ENCODE data around the gene NPAP1.
"Not testable (repeated sequence)": the region's sequence is repeated elsewhere in the genome, so short reads cannot be mapped to it uniquely, and the experiment has no call there.

The NPAP1 gene

GRCh38 chr15:24675332-24676144, at the start of gene NPAP1:
Gene NPAP1 (plus strand): TSS chr15:24675775. CDS start chr15:24675868, 93 bp downstream.
- DNase-seq (ENCODE audit: low read depth), result no peak

- DNase-seq (ENCODE audit: low read depth), result no peak
Measured at GRCh38 chr15:24627443-24627842, 48.1 kb upstream of the NPAP1 start.

- no peak for DNase-seq (ENCODE audit: low read depth)
Measured at GRCh38 chr15:24633082-24633481, 42.5 kb upstream of the NPAP1 start.

GRCh38 chr15:24639412-24639811, 36.2 kb upstream of the NPAP1 start:
- not testable (repeated sequence) for DNase-seq (ENCODE audit: low read depth)

GRCh38 chr15:24645627-24646026, 29.9 kb upstream of the NPAP1 start:
- DNase-seq (ENCODE audit: low read depth), result no peak

- DNase-seq (ENCODE audit: low read depth), result no peak
Measured at GRCh38 chr15:24659622-24660021, 16.0 kb upstream of the NPAP1 start.

- DNase-seq (ENCODE audit: low read depth), result no peak
Measured at GRCh38 chr15:24662991-24663390, 12.6 kb upstream of the NPAP1 start.

GRCh38 chr15:24676431-24676830, 856 bp downstream of the NPAP1 start:
- DNase-seq (ENCODE audit: low read depth), result no peak

GRCh38 chr15:24678485-24678884, 2.9 kb downstream of the NPAP1 start:
- no peak for DNase-seq (ENCODE audit: low read depth)

- no peak for DNase-seq (ENCODE audit: low read depth)
Measured at GRCh38 chr15:24682002-24682401, 6.4 kb downstream of the NPAP1 start.

- not testable (repeated sequence) for DNase-seq (ENCODE audit: low read depth)
Measured at GRCh38 chr15:24682905-24683304, 7.3 kb downstream of the NPAP1 start.

GRCh38 chr15:24683736-24684135, 8.2 kb downstream of the NPAP1 start:
- DNase-seq (ENCODE audit: low read depth), result no peak

- no peak for DNase-seq (ENCODE audit: low read depth)
Measured at GRCh38 chr15:24684313-24684712, 8.7 kb downstream of the NPAP1 start.

GRCh38 chr15:24696201-24696600, 20.6 kb downstream of the NPAP1 start:
- no peak for DNase-seq (ENCODE audit: low read depth)

- no peak for DNase-seq (ENCODE audit: low read depth)
Measured at GRCh38 chr15:24696842-24697241, 21.3 kb downstream of the NPAP1 start.

GRCh38 chr15:24718289-24719082, 42.9 kb downstream of the NPAP1 start:
- DNase-seq (ENCODE audit: low read depth), result no peak

GRCh38 chr15:24729760-24730159, 54.2 kb downstream of the NPAP1 start:
- DNase-seq (ENCODE audit: low read depth), result no peak

All from fibroblast of the conjunctiva (primary cell).